Loucy (cell line): ENCODE data around the gene C1QTNF8.

Source experiments
- H2AFZ ChIP-seq: fragments of 200-600 bp; sonication (generic); 2 replicates; pipeline ENCODE4 v1.6.0; 2016; ENCODE audit warnings: antibody characterized with exemption, mild to moderate bottlenecking, low read length, moderate library complexity
- H3F3A ChIP-seq: fragments of 200-600 bp; 2 replicates; pipeline ENCODE4 v1.6.0; 2016; ENCODE audit warnings: antibody characterized with exemption, low read depth, mild to moderate bottlenecking
- H3K27me3 ChIP-seq: fragments of 200-600 bp; sonication (generic); 2 replicates; pipeline ENCODE4 v1.6.1; 2014; ENCODE audit warnings: low read length, mild to moderate bottlenecking; ENCODE audit not compliant: insufficient read depth, poor library complexity, severe bottlenecking
- H3K36me3 ChIP-seq: fragments of 200-600 bp; sonication (generic); 2 replicates; pipeline ENCODE4 v1.6.1; 2016; ENCODE audit warnings: low read length; ENCODE audit not compliant: insufficient read depth
- H3K4me1 ChIP-seq: fragments of 200-600 bp; sonication (generic); 2 replicates; pipeline ENCODE4 v1.5.1; 2014; ENCODE audit warnings: low read length, mild to moderate bottlenecking; ENCODE audit not compliant: insufficient read depth, poor library complexity, severe bottlenecking
- H3K4me2 ChIP-seq: fragments of 200-600 bp; sonication (generic); 2 replicates; pipeline ENCODE4 v1.6.0; 2014; ENCODE audit warnings: antibody characterized with exemption, low read length, low read depth, mild to moderate bottlenecking; ENCODE audit not compliant: poor library complexity, severe bottlenecking
- H3K4me3 ChIP-seq: fragments of 200-600 bp; sonication (generic); 2 replicates; pipeline ENCODE4 v1.5.1; 2014; ENCODE audit warnings: low read length, mild to moderate bottlenecking, mixed read lengths; ENCODE audit not compliant: poor library complexity, severe bottlenecking
- H3K79me2 ChIP-seq: fragments of 200-600 bp; sonication (generic); 2 replicates; pipeline ENCODE4 v1.6.1; 2014; ENCODE audit warnings: low read length; ENCODE audit not compliant: insufficient read depth
- H3K9ac ChIP-seq: fragments of 200-600 bp; sonication (generic); 2 replicates; pipeline ENCODE4 v1.6.0; 2014; ENCODE audit warnings: mild to moderate bottlenecking, low read depth, low read length, moderate library complexity; ENCODE audit not compliant: poor library complexity, severe bottlenecking
- H3K9me2 ChIP-seq: fragments of 200-600 bp; sonication (generic); replicated peaks from 2 replicates; pipeline ENCODE4 v1.6.1; 2016; ENCODE audit warnings: low read depth, low read length, mixed read lengths
- H3K9me3 ChIP-seq: fragments of 200-600 bp; sonication (generic); 2 replicates; pipeline ENCODE4 v1.6.1; 2014; ENCODE audit warnings: mild to moderate bottlenecking, antibody characterized with exemption, low read length, low read depth; ENCODE audit not compliant: insufficient read depth
- H4K20me1 ChIP-seq: fragments of 200-600 bp; sonication (generic); 2 replicates; pipeline ENCODE4 v1.6.0; 2014; ENCODE audit warnings: antibody characterized with exemption, low read length, mild to moderate bottlenecking; ENCODE audit not compliant: insufficient read depth, poor library complexity, severe bottlenecking
- CTCF ChIP-seq: fragments of 200-600 bp; sonication (generic); conservative IDR thresholded peaks from 2 replicates; pipeline ENCODE4 v1.5.1; 2014; ENCODE audit warnings: mild to moderate bottlenecking, antibody characterized with exemption, low read length
- EZH2phosphoT487 ChIP-seq: fragments of 200-600 bp; IDR thresholded peaks from 2 replicates; pipeline ENCODE4 v1.6.1; 2018; ENCODE audit warnings: antibody characterized with exemption, mild to moderate bottlenecking, moderate library complexity, borderline replicate concordance

Gene C1QTNF8

GRCh38 chr16:1053121-1053521, 42.9 kb downstream of the C1QTNF8 start:
- Histone ChIP-seq H3K27me3 (no peaks in the 10 kb centered on the region), H3K36me3 (no peaks in the 10 kb centered on the region)

GRCh38 chr16:1052721-1053120, 43.3 kb downstream of the C1QTNF8 start:
- Histone ChIP-seq H4K20me1 (no peaks in the 10 kb centered on the region), H3K9me2 (no peaks in the 10 kb centered on the region), H3K4me1 (no peaks in the 10 kb centered on the region), H3K4me3 (no peak overlapping the region), H3K9me3 (no peaks in the 10 kb centered on the region), H2AFZ (no peak overlapping the region), H3K79me2 (no peaks in the 10 kb centered on the region), H3F3A (no peaks in the 10 kb centered on the region), H3K36me3 (no peaks in the 10 kb centered on the region), H3K27me3 (no peaks in the 10 kb centered on the region), H3K9ac (no peak overlapping the region), H3K4me2 (no peak overlapping the region)
- no peak for TF ChIP-seq EZH2phosphoT487
- TF ChIP-seq CTCF: no peak

More at GRCh38 chr16:1053121-1053521, 42.9 kb downstream of the C1QTNF8 start:
- no peaks in the 10 kb centered on the region for H3K4me1 ChIP-seq
- H4K20me1 ChIP-seq: no peaks in the 10 kb centered on the region
- H3K4me2 ChIP-seq: no peak overlapping the region
- H3K4me3 ChIP-seq: no peak overlapping the region
- H3K9ac ChIP-seq: no peak overlapping the region
- H3K9me2 ChIP-seq: no peaks in the 10 kb centered on the region
- TF ChIP-seq CTCF (no peak), EZH2phosphoT487 (no peak)
- H3K79me2 ChIP-seq: no peaks in the 10 kb centered on the region
- no peaks in the 10 kb centered on the region for H3F3A ChIP-seq
- no peaks in the 10 kb centered on the region for H3K9me3 ChIP-seq
- no peak overlapping the region for H2AFZ ChIP-seq

GRCh38 chr16:1051446-1051845, 44.6 kb downstream of the C1QTNF8 start:
- H3K9me3 ChIP-seq: no peaks in the 10 kb centered on the region
- no peaks in the 10 kb centered on the region for H3K9me2 ChIP-seq
- no peaks in the 10 kb centered on the region for H3K27me3 ChIP-seq
- no peak overlapping the region for H2AFZ ChIP-seq
- H3K9ac ChIP-seq: no peak overlapping the region
- H3K4me2 ChIP-seq: no peak overlapping the region
- TF ChIP-seq EZH2phosphoT487 (no peak), CTCF (no peak)
- H3K36me3 ChIP-seq: no peaks in the 10 kb centered on the region
- no peaks in the 10 kb centered on the region for H3K4me1 ChIP-seq
- no peaks in the 10 kb centered on the region for H3F3A ChIP-seq
- no peak overlapping the region for H3K4me3 ChIP-seq
- H3K79me2 ChIP-seq: no peaks in the 10 kb centered on the region
- H4K20me1 ChIP-seq: no peaks in the 10 kb centered on the region
